ENCODE results near the gene PLCB2. TPM values are rescaled to one million over a fixed set of nuclear protein-coding genes. Genes with fewer than 3 reads are reported as not detected.

The PLCB2 gene
- total and polyA plus RNA-seq, 2 experiments from 2014 or later, result 9.5 to 13.8 TPM

DNA sequence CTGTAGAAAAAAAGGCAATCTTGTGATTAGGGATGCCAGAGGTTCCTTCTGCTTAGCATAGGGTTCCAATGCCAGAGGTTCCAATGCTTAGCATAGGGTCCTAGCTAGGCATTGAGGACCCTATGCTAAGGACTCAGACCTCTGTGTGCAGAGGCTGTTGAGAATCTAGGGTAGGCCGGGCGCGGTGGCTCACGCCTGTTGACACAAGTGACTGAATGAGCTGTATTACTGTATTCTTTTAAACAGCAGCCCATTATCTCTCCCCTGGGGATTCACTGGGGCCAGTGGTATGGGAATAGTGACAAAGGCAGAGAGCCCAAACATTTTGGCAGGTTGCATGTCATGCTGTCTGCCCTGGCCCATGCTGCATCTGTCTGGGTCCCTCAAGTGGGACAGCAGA is 52.7 kb downstream of the PLCB2 start:
- Mint-ChIP-seq H3K4me3 (no peak overlapping the region), H3K27ac (no peak overlapping the region), H3K4me1 (peaks cover 41% of the 10 kb centered on the region), H3K27me3 (ENCODE audit: insufficient read depth, low read depth, poor library complexity) (peaks cover 36% of the 10 kb centered on the region), H3K36me3 (ENCODE audit: low read depth) (no peaks in the 10 kb centered on the region; the same call in 2 of the 3 replicates), H3K9me3 (no peaks in the 10 kb centered on the region; the same call in 2 of the 3 replicates)
- no peaks in the 10 kb centered on the region for H4K20me1 ChIP-seq (replicated peaks; ENCODE audit: insufficient read depth)
- TF ChIP-seq, protein P1, sequence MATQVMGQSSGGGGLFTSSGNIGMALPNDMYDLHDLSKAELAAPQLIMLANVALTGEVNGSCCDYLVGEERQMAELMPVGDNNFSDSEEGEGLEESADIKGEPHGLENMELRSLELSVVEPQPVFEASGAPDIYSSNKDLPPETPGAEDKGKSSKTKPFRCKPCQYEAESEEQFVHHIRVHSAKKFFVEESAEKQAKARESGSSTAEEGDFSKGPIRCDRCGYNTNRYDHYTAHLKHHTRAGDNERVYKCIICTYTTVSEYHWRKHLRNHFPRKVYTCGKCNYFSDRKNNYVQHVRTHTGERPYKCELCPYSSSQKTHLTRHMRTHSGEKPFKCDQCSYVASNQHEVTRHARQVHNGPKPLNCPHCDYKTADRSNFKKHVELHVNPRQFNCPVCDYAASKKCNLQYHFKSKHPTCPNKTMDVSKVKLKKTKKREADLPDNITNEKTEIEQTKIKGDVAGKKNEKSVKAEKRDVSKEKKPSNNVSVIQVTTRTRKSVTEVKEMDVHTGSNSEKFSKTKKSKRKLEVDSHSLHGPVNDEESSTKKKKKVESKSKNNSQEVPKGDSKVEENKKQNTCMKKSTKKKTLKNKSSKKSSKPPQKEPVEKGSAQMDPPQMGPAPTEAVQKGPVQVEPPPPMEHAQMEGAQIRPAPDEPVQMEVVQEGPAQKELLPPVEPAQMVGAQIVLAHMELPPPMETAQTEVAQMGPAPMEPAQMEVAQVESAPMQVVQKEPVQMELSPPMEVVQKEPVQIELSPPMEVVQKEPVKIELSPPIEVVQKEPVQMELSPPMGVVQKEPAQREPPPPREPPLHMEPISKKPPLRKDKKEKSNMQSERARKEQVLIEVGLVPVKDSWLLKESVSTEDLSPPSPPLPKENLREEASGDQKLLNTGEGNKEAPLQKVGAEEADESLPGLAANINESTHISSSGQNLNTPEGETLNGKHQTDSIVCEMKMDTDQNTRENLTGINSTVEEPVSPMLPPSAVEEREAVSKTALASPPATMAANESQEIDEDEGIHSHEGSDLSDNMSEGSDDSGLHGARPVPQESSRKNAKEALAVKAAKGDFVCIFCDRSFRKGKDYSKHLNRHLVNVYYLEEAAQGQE (IDR thresholded peaks at IDR 0.05; ENCODE audit: unreplicated experiment), result no peak
- TF ChIP-seq CREB1 (CRISPR knock-in tag; IDR thresholded peaks at IDR 0.05; ENCODE audit: low read depth) (no peak), EZH2 (IDR thresholded peaks at IDR 0.05; ENCODE audit: low read depth, unreplicated experiment) (no peak), JUNB (IDR thresholded peaks at IDR 0.05; ENCODE audit: unreplicated experiment) (no peak), POLR2AphosphoS5 (IDR thresholded peaks at IDR 0.05; ENCODE audit: low read depth) (no peak), ZNF331 (CRISPR knock-in tag; IDR thresholded peaks at IDR 0.05; ENCODE audit: low read depth) (no peak), STAT1 (IDR thresholded peaks at IDR 0.05; ENCODE audit: unreplicated experiment) (no peak), ZNF114 (CRISPR knock-in tag; IDR thresholded peaks at IDR 0.05) (no peak), NANOG (IDR thresholded peaks at IDR 0.05; ENCODE audit: borderline replicate concordance) (no peak)
- TF ChIP-seq, protein P2, sequence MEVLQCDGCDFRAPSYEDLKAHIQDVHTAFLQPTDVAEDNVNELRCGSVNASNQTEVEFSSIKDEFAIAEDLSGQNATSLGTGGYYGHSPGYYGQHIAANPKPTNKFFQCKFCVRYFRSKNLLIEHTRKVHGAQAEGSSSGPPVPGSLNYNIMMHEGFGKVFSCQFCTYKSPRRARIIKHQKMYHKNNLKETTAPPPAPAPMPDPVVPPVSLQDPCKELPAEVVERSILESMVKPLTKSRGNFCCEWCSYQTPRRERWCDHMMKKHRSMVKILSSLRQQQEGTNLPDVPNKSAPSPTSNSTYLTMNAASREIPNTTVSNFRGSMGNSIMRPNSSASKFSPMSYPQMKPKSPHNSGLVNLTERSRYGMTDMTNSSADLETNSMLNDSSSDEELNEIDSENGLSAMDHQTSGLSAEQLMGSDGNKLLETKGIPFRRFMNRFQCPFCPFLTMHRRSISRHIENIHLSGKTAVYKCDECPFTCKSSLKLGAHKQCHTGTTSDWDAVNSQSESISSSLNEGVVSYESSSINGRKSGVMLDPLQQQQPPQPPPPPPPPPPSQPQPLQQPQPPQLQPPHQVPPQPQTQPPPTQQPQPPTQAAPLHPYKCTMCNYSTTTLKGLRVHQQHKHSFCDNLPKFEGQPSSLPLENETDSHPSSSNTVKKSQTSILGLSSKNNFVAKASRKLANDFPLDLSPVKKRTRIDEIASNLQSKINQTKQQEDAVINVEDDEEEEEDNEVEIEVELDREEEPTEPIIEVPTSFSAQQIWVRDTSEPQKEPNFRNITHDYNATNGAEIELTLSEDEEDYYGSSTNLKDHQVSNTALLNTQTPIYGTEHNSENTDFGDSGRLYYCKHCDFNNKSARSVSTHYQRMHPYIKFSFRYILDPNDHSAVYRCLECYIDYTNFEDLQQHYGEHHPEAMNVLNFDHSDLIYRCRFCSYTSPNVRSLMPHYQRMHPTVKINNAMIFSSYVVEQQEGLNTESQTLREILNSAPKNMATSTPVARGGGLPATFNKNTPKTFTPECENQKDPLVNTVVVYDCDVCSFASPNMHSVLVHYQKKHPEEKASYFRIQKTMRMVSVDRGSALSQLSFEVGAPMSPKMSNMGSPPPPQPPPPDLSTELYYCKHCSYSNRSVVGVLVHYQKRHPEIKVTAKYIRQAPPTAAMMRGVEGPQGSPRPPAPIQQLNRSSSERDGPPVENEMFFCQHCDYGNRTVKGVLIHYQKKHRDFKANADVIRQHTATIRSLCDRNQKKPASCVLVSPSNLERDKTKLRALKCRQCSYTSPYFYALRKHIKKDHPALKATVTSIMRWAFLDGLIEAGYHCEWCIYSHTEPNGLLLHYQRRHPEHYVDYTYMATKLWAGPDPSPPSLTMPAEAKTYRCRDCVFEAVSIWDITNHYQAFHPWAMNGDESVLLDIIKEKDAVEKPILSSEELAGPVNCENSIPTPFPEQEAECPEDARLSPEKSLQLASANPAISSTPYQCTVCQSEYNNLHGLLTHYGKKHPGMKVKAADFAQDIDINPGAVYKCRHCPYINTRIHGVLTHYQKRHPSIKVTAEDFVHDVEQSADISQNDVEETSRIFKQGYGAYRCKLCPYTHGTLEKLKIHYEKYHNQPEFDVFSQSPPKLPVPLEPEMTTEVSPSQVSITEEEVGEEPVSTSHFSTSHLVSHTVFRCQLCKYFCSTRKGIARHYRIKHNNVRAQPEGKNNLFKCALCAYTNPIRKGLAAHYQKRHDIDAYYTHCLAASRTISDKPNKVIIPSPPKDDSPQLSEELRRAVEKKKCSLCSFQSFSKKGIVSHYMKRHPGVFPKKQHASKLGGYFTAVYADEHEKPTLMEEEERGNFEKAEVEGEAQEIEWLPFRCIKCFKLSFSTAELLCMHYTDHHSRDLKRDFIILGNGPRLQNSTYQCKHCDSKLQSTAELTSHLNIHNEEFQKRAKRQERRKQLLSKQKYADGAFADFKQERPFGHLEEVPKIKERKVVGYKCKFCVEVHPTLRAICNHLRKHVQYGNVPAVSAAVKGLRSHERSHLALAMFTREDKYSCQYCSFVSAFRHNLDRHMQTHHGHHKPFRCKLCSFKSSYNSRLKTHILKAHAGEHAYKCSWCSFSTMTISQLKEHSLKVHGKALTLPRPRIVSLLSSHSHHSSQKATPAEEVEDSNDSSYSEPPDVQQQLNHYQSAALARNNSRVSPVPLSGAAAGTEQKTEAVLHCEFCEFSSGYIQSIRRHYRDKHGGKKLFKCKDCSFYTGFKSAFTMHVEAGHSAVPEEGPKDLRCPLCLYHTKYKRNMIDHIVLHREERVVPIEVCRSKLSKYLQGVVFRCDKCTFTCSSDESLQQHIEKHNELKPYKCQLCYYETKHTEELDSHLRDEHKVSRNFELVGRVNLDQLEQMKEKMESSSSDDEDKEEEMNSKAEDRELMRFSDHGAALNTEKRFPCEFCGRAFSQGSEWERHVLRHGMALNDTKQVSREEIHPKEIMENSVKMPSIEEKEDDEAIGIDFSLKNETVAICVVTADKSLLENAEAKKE (CRISPR knock-in tag; IDR thresholded peaks at IDR 0.05), result no peak
- TF ChIP-seq, protein P3, sequence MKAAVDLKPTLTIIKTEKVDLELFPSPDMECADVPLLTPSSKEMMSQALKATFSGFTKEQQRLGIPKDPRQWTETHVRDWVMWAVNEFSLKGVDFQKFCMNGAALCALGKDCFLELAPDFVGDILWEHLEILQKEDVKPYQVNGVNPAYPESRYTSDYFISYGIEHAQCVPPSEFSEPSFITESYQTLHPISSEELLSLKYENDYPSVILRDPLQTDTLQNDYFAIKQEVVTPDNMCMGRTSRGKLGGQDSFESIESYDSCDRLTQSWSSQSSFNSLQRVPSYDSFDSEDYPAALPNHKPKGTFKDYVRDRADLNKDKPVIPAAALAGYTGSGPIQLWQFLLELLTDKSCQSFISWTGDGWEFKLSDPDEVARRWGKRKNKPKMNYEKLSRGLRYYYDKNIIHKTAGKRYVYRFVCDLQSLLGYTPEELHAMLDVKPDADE (IDR thresholded peaks at IDR 0.05), result no peak
- TF ChIP-seq, protein P4, sequence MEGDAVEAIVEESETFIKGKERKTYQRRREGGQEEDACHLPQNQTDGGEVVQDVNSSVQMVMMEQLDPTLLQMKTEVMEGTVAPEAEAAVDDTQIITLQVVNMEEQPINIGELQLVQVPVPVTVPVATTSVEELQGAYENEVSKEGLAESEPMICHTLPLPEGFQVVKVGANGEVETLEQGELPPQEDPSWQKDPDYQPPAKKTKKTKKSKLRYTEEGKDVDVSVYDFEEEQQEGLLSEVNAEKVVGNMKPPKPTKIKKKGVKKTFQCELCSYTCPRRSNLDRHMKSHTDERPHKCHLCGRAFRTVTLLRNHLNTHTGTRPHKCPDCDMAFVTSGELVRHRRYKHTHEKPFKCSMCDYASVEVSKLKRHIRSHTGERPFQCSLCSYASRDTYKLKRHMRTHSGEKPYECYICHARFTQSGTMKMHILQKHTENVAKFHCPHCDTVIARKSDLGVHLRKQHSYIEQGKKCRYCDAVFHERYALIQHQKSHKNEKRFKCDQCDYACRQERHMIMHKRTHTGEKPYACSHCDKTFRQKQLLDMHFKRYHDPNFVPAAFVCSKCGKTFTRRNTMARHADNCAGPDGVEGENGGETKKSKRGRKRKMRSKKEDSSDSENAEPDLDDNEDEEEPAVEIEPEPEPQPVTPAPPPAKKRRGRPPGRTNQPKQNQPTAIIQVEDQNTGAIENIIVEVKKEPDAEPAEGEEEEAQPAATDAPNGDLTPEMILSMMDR (conservative IDR thresholded peaks at IDR 0.05; ENCODE audit: low read depth in 2 of 2), result no peak
- H3K4me3 ChIP-seq, result no peak overlapping the region
- ATAC-seq (no peak), DNase-seq (ENCODE audit: low spot score) (no peak)
- no peaks in the 10 kb centered on the region for H3K79me2 ChIP-seq (replicated peaks; ENCODE audit: insufficient read depth)
- peaks cover 12% of the 10 kb centered on the region for H3K4me1 ChIP-seq (ENCODE audit: insufficient read depth)
- peaks cover 47% of the 10 kb centered on the region for H3K27me3 ChIP-seq (ENCODE audit: insufficient read depth)
- H3K27ac ChIP-seq (ENCODE audit: low read depth), result no peak overlapping the region
- no peak overlapping the region for H3K4me2 ChIP-seq
- peaks cover 13% of the 10 kb centered on the region; the same call in 1 of the 2 replicates for H3F3A ChIP-seq (replicated peaks; ENCODE audit: low read depth)
- H3K36me3 ChIP-seq (ENCODE audit: insufficient read depth), result no peaks in the 10 kb centered on the region
- H2AFZ ChIP-seq, result no peak overlapping the region
- no peaks in the 10 kb centered on the region for H3K9me2 ChIP-seq (ENCODE audit: insufficient read depth)

All from GM23338 (cell line).